HepG2 (cell line): ENCODE measurements around the gene ZNF273. TPM values are rescaled to one million over a fixed set of nuclear protein-coding genes. Genes with fewer than 3 reads are reported as not detected.

Experiments
- AKNA ChIP-seq: sonication (generic); formaldehyde crosslinking; IDR thresholded peaks from 2 replicates; pipeline ENCODE4 v1.4.0; 2020; ENCODE audit warnings: missing genetic modification reagents, borderline replicate concordance
- CREM ChIP-seq, 2 experiments: sonication (generic) in 1 of 2; formaldehyde crosslinking in 1 of 2; IDR thresholded peaks; 2 replicates each; pipeline versions ENCODE4 v1.4.0 to v1.6.1; 2016 to 2020; ENCODE audit warnings: antibody characterized with exemption in 1 of 2, mild to moderate bottlenecking in 1 of 2, missing genetic modification reagents in 1 of 2
- HDAC6 ChIP-seq: fragments of 200-600 bp; sonication (generic); IDR thresholded peaks from 2 replicates; pipeline ENCODE4 v1.7.0; 2017; ENCODE audit warnings: mild to moderate bottlenecking, antibody characterized with exemption, low read length, low read depth
- NCOA5 ChIP-seq: sonication (generic); formaldehyde crosslinking; IDR thresholded peaks from 2 replicates; pipeline ENCODE4 v1.4.0; 2020; ENCODE audit warnings: missing genetic modification reagents
- SNAPC4 ChIP-seq: sonication (generic); formaldehyde crosslinking; IDR thresholded peaks from 2 replicates; pipeline ENCODE4 v1.4.0; 2020; ENCODE audit warnings: mild to moderate bottlenecking, missing genetic modification reagents
- SYNCRIP ChIP-seq: fragments of 200-400 bp; formaldehyde crosslinking; IDR thresholded peaks from 2 replicates; pipeline ENCODE4 v1.6.1; 2018; ENCODE audit warnings: mild to moderate bottlenecking, low read depth, low read length; ENCODE audit not compliant: insufficient read depth
- XRCC5 ChIP-seq: fragments of 200-400 bp; formaldehyde crosslinking; optimal IDR thresholded peaks from 2 replicates; pipeline ENCODE3; 2017; ENCODE audit warnings: mild to moderate bottlenecking, low read length
- ZBTB43 ChIP-seq: sonication (generic); formaldehyde crosslinking; conservative IDR thresholded peaks from 2 replicates; pipeline ENCODE4 v1.4.0; 2020; ENCODE audit warnings: missing genetic modification reagents
- ZNF503 ChIP-seq: sonication (generic); formaldehyde crosslinking; IDR thresholded peaks from 2 replicates; pipeline ENCODE4 v1.4.0; 2020; ENCODE audit warnings: missing genetic modification reagents
- polyA plus RNA-seq, 8 experiments: library from polyadenylated mRNA; depleted of rRNA in 3 of 8; stranded (reverse) in 7 of 8; unstranded in 1 of 8; fragments of >200 nt; fragmentation: Illumina TruSeq in 4 of 8; extraction: Trizol in 4 of 8; gene quantifications; 2 replicates each; pipeline versions ENCODE4 v1.2.1 to v1.2.3, GENCODE V29; 2011 to 2016; ENCODE audit warnings: low read depth in 4 of 8, missing spikeins in 1 of 8, mixed read lengths in 1 of 8; ENCODE audit not compliant: insufficient read depth in 1 of 8
- total RNA-seq, 5 experiments: library from RNA; depleted of rRNA; stranded (reverse); fragments of >200 nt; fragmentation: Illumina TruSeq; extraction: Trizol; gene quantifications; 2 replicates each; pipeline ENCODE4 v1.2.3, GENCODE V29; 2016; ENCODE audit warnings: low read depth in 1 of 5

The ZNF273 gene
- total and polyA plus RNA-seq, 2 of the 13 experiments (the other 11 are each of a cell fraction or from before 2014, with no cell fraction given) = 1.7 to 5.8 TPM

- TF ChIP-seq ZNF503 (CRISPR knock-in tag) = no peak
- no peak for TF ChIP-seq AKNA (CRISPR knock-in tag)
- TF ChIP-seq SNAPC4 = no peak
- TF ChIP-seq CREM (IDR thresholded peaks at IDR 0.05) = 0 out of 2 replicates have a peak, but pooled peaks have one; percentile 4
- TF ChIP-seq CREM (CRISPR knock-in tag; IDR thresholded peaks at IDR 0.05) = no peak
- TF ChIP-seq ZBTB43 (CRISPR knock-in tag) = no peak
- no peak for TF ChIP-seq SYNCRIP
- no peak for TF ChIP-seq XRCC5
- TF ChIP-seq NCOA5 = no peak
- TF ChIP-seq HDAC6 = no peak
These were observed at the start of gene ZNF273 (continued) for GRCh38 chr7:64902806-64903721.
